ENCODE data around the gene RGS8. TPM values are rescaled to one million over a fixed set of nuclear protein-coding genes. Genes with fewer than 3 reads are reported as not detected.

RGS8 gene
- total RNA-seq, 4 donors from 2014 or later: not detected

GRCh38 chr1:182688436-182689205 lies 4.2 kb upstream of the RGS8 start:
- no peak overlapping the region for H3K27ac ChIP-seq
- TF ChIP-seq, protein P1, sequence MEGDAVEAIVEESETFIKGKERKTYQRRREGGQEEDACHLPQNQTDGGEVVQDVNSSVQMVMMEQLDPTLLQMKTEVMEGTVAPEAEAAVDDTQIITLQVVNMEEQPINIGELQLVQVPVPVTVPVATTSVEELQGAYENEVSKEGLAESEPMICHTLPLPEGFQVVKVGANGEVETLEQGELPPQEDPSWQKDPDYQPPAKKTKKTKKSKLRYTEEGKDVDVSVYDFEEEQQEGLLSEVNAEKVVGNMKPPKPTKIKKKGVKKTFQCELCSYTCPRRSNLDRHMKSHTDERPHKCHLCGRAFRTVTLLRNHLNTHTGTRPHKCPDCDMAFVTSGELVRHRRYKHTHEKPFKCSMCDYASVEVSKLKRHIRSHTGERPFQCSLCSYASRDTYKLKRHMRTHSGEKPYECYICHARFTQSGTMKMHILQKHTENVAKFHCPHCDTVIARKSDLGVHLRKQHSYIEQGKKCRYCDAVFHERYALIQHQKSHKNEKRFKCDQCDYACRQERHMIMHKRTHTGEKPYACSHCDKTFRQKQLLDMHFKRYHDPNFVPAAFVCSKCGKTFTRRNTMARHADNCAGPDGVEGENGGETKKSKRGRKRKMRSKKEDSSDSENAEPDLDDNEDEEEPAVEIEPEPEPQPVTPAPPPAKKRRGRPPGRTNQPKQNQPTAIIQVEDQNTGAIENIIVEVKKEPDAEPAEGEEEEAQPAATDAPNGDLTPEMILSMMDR (IDR thresholded peaks at IDR 0.05): no peak
- TF ChIP-seq POLR2A (IDR thresholded peaks at IDR 0.05): no peak
- H3K36me3 ChIP-seq: no peaks in the 10 kb centered on the region
- no peaks in the 10 kb centered on the region for H3K27me3 ChIP-seq
- no peak overlapping the region for H3K4me3 ChIP-seq
- no peaks in the 10 kb centered on the region for H3K4me1 ChIP-seq
- H3K9me3 ChIP-seq: peaks cover 0 to 5% (median 0%) of the 10 kb centered on the region in 4 donors
- no peak for DNase-seq

- H3K36me3 ChIP-seq: no peaks in the 10 kb centered on the region
- H3K9me3 ChIP-seq: no peaks in the 10 kb centered on the region
- no peak for TF ChIP-seq POLR2A (IDR thresholded peaks at IDR 0.05)
- TF ChIP-seq, protein P1 (IDR thresholded peaks at IDR 0.05): no peak
- DNase-seq: no peak
- no peaks in the 10 kb centered on the region for H3K4me1 ChIP-seq
- no peaks in the 10 kb centered on the region for H3K27me3 ChIP-seq
- no peak overlapping the region for H3K27ac ChIP-seq
- no peak overlapping the region for H3K4me3 ChIP-seq
These were observed 3.0 kb upstream of the RGS8 start for GRCh38 chr1:182687361-182687760.

DNA sequence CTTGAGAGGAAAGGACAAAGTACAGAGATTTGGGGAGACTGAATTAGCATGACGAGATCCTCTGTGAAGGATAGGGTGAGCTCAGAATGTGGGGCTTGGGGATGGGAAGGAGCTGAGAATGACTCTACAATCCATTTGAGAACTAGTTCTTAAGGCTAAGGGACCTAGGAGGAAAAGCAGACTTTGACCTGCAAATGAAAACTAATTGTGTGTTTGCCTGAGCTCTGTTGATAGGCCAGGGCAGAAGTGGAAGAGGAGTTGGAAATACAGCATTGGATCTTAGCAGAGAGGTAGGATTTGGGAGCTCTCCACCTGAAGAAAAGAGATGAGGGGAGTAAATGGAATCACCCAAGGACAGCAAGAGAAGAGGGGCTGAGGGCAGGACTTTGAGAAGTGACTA lies 2.1 kb upstream of the RGS8 start:
- no peak for TF ChIP-seq POLR2A (IDR thresholded peaks at IDR 0.05)
- TF ChIP-seq, protein P1 (IDR thresholded peaks at IDR 0.05): no peak
- Histone ChIP-seq H3K4me3 (no peak overlapping the region), H3K4me1 (no peaks in the 10 kb centered on the region), H3K9me3 (no peaks in the 10 kb centered on the region), H3K27me3 (no peaks in the 10 kb centered on the region), H3K36me3 (no peaks in the 10 kb centered on the region), H3K27ac (no peak overlapping the region)
- DNase-seq: no peak

DNA sequence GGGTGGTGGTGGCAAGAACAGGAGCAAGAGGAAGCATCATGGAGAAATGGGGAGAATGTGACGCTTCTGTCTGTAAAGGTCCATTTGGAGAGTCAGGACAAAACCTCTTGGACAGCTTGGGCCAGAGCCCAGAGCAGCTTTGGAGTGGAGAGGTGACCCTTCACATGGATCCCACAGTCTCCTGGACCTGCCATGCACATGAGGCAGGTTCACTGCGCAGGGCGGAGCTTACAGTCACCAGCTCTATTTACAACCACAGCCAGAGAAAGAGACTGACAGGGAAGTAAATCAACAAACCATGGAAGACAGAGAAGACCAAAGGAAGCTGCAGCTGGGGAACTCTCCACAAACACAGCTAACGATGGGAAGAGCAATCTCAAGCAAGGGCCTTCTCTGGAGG lies 828 bp upstream of the RGS8 start:
- Histone ChIP-seq H3K36me3 (no peaks in the 10 kb centered on the region), H3K9me3 (no peaks in the 10 kb centered on the region), H3K4me3 (no peak overlapping the region), H3K27ac (no peak overlapping the region), H3K27me3 (no peaks in the 10 kb centered on the region), H3K4me1 (no peaks in the 10 kb centered on the region)
- TF ChIP-seq POLR2A (IDR thresholded peaks at IDR 0.05): no peak
- TF ChIP-seq, protein P1 (IDR thresholded peaks at IDR 0.05): no peak
- no peak for DNase-seq

- Histone ChIP-seq H3K9me3 (no peaks in the 10 kb centered on the region), H3K27ac (no peak overlapping the region), H3K36me3 (no peaks in the 10 kb centered on the region), H3K27me3 (no peaks in the 10 kb centered on the region), H3K4me3 (no peak overlapping the region), H3K4me1 (no peaks in the 10 kb centered on the region)
- TF ChIP-seq POLR2A (IDR thresholded peaks at IDR 0.05): no peak
- TF ChIP-seq, protein P1 (IDR thresholded peaks at IDR 0.05): no peak
- no peak for DNase-seq
These were observed 1.4 kb downstream of the RGS8 start for GRCh38 chr1:182682898-182683501.
